ENCODE data around the gene PLA2G12B.
"Not testable (repeated sequence)": the region's sequence is repeated elsewhere in the genome, so short reads cannot be mapped to it uniquely, and the experiment has no call there.

The PLA2G12B gene

GRCh38 chr10:72954596-72955554, at the start of gene PLA2G12B:
Gene PLA2G12B (minus strand): TSS chr10:72954806. CDS start chr10:72954685, 121 bp downstream.
- peaks cover 0 to 2% of the 10 kb centered on the region in 2 donors for H3K27me3 ChIP-seq (ENCODE audit: control insufficient read depth in 1 of 2, insufficient read depth in 2 of 2, low read length in 2 of 2)
- no peak within 1 kb of the TSS for H3K4me3 ChIP-seq (ENCODE audit: low read length in 2 of 2)
- H3K4me1 ChIP-seq (ENCODE audit: control insufficient read depth, insufficient read depth, low read length) = no peaks in the 10 kb centered on the region
- no peak within 1 kb of the TSS for H3K9ac ChIP-seq (ENCODE audit: low read length in 2 of 2)
- H3K27ac ChIP-seq (ENCODE audit: low read length) = no peak within 1 kb of the TSS
- H3K36me3 ChIP-seq (ENCODE audit: control insufficient read depth in 2 of 2, insufficient read depth in 2 of 2, low read length in 2 of 2) = no peaks in the 10 kb centered on the region
- no peaks in the 10 kb centered on the region for H3K9me3 ChIP-seq (ENCODE audit: control insufficient read depth in 2 of 2, low read length in 2 of 2)

- H3K9ac ChIP-seq (ENCODE audit: low read length in 2 of 2) = no peak overlapping the region
- H3K27ac ChIP-seq (ENCODE audit: low read length) = no peak overlapping the region
- peaks cover 4 to 5% of the 10 kb centered on the region in 2 donors for H3K36me3 ChIP-seq (ENCODE audit: control insufficient read depth in 2 of 2, insufficient read depth in 2 of 2, low read length in 2 of 2)
Observed at GRCh38 chr10:73003822-73004221, 49.2 kb upstream of the PLA2G12B start.

DNA sequence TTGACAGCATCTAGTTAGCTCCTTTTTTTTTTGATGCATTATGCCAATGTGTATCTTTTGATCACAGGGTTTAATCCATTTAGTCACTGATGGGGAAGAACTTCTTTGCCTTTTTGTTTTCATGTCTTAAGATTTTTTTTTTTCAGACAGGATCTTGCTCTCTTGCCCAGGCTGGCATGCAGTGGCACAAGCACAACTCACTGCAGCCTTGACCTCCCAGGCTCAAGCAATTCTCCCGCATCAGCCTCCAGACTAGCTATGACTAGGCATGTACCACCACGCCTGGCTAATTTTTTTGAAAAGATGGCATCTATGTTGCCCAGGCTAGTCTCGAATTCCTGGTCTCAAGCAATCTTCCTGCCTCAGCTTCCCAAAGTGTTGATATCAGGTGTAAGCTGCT, 46.4 kb upstream of the PLA2G12B start:
- Histone ChIP-seq H3K9me3 (ENCODE audit: control insufficient read depth in 2 of 2, low read length in 2 of 2) (no peaks in the 10 kb centered on the region), H3K27ac (ENCODE audit: low read length) (no peak overlapping the region), H3K36me3 (ENCODE audit: control insufficient read depth in 2 of 2, insufficient read depth in 2 of 2, low read length in 2 of 2) (peaks cover 0 to 4% of the 10 kb centered on the region in 2 donors), H3K4me3 (ENCODE audit: low read length in 2 of 2) (no peak overlapping the region), H3K27me3 (ENCODE audit: control insufficient read depth in 1 of 2, insufficient read depth in 2 of 2, low read length in 2 of 2) (no peaks in the 10 kb centered on the region), H3K4me1 (ENCODE audit: control insufficient read depth, insufficient read depth, low read length) (no peaks in the 10 kb centered on the region), H3K9ac (ENCODE audit: low read length in 2 of 2) (no peak overlapping the region)

More at GRCh38 chr10:73003822-73004221, 49.2 kb upstream of the PLA2G12B start:
- Histone ChIP-seq H3K27me3 (ENCODE audit: control insufficient read depth in 1 of 2, insufficient read depth in 2 of 2, low read length in 2 of 2) (no peaks in the 10 kb centered on the region), H3K9me3 (ENCODE audit: control insufficient read depth in 2 of 2, low read length in 2 of 2) (no peaks in the 10 kb centered on the region), H3K4me3 (ENCODE audit: low read length in 2 of 2) (no peak overlapping the region), H3K4me1 (ENCODE audit: control insufficient read depth, insufficient read depth, low read length) (no peaks in the 10 kb centered on the region)

GRCh38 chr10:72997099-72997498, 42.5 kb upstream of the PLA2G12B start:
- Histone ChIP-seq H3K4me3 (ENCODE audit: low read length in 2 of 2) (no peak overlapping the region), H3K9ac (ENCODE audit: low read length in 2 of 2) (no peak overlapping the region), H3K27me3 (ENCODE audit: control insufficient read depth in 1 of 2, insufficient read depth in 2 of 2, low read length in 2 of 2) (no peaks in the 10 kb centered on the region), H3K27ac (ENCODE audit: low read length) (no peak overlapping the region), H3K4me1 (ENCODE audit: control insufficient read depth, insufficient read depth, low read length) (no peaks in the 10 kb centered on the region), H3K36me3 (ENCODE audit: control insufficient read depth in 2 of 2, insufficient read depth in 2 of 2, low read length in 2 of 2) (no peaks in the 10 kb centered on the region), H3K9me3 (ENCODE audit: control insufficient read depth in 2 of 2, low read length in 2 of 2) (no peaks in the 10 kb centered on the region)

GRCh38 chr10:72995459-72995858, 40.9 kb upstream of the PLA2G12B start:
- H3K4me3 ChIP-seq (ENCODE audit: low read length in 2 of 2); H3K36me3 ChIP-seq (ENCODE audit: control insufficient read depth in 2 of 2, insufficient read depth in 2 of 2, low read length in 2 of 2); H3K27ac ChIP-seq (ENCODE audit: low read length); H3K9ac ChIP-seq (ENCODE audit: low read length in 2 of 2); H3K4me1 ChIP-seq (ENCODE audit: control insufficient read depth, insufficient read depth, low read length); H3K27me3 ChIP-seq (ENCODE audit: control insufficient read depth in 1 of 2, insufficient read depth in 2 of 2, low read length in 2 of 2); H3K9me3 ChIP-seq (ENCODE audit: control insufficient read depth in 2 of 2, low read length in 2 of 2): not testable (repeated sequence)

DNA sequence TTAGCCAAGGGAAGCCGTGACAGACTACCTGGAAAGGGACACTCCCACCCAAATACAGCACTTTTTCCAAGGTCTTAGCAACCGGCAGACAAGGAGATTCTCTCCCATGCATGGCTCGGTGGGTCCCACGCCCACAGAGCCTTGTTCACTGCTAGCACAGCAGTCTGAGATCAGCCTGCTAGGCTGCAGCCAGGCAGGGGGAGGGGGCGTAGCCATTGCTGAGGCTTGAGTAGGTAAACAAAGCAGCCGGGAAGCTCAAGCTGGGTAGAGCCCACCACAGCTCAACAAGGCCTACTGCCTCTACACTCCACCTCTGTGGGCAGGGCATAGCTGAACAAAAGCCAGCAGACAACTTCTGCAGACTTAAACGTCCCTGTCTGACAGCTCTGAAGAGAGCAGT, 35.2 kb upstream of the PLA2G12B start:
- not testable (repeated sequence) for H3K4me1 ChIP-seq (ENCODE audit: control insufficient read depth, insufficient read depth, low read length); H3K36me3 ChIP-seq (ENCODE audit: control insufficient read depth in 2 of 2, insufficient read depth in 2 of 2, low read length in 2 of 2); H3K27ac ChIP-seq (ENCODE audit: low read length); H3K9me3 ChIP-seq (ENCODE audit: control insufficient read depth in 2 of 2, low read length in 2 of 2); H3K9ac ChIP-seq (ENCODE audit: low read length in 2 of 2); H3K4me3 ChIP-seq (ENCODE audit: low read length in 2 of 2); H3K27me3 ChIP-seq (ENCODE audit: control insufficient read depth in 1 of 2, insufficient read depth in 2 of 2, low read length in 2 of 2)

- not testable (repeated sequence) for H3K9me3 ChIP-seq (ENCODE audit: control insufficient read depth in 2 of 2, low read length in 2 of 2); H3K9ac ChIP-seq (ENCODE audit: low read length in 2 of 2); H3K27ac ChIP-seq (ENCODE audit: low read length); H3K4me1 ChIP-seq (ENCODE audit: control insufficient read depth, insufficient read depth, low read length); H3K36me3 ChIP-seq (ENCODE audit: control insufficient read depth in 2 of 2, insufficient read depth in 2 of 2, low read length in 2 of 2); H3K27me3 ChIP-seq (ENCODE audit: control insufficient read depth in 1 of 2, insufficient read depth in 2 of 2, low read length in 2 of 2); H3K4me3 ChIP-seq (ENCODE audit: low read length in 2 of 2)
Observed at GRCh38 chr10:72984618-72985017, 30.0 kb upstream of the PLA2G12B start.

GRCh38 chr10:72981882-72982529, 27.4 kb upstream of the PLA2G12B start:
- Histone ChIP-seq H3K27ac (ENCODE audit: low read length) (no peak overlapping the region), H3K27me3 (ENCODE audit: control insufficient read depth in 1 of 2, insufficient read depth in 2 of 2, low read length in 2 of 2) (peaks cover 0 to 3% of the 10 kb centered on the region in 2 donors), H3K36me3 (ENCODE audit: control insufficient read depth in 2 of 2, insufficient read depth in 2 of 2, low read length in 2 of 2) (no peaks in the 10 kb centered on the region), H3K9me3 (ENCODE audit: control insufficient read depth in 2 of 2, low read length in 2 of 2) (no peaks in the 10 kb centered on the region), H3K4me1 (ENCODE audit: control insufficient read depth, insufficient read depth, low read length) (no peaks in the 10 kb centered on the region), H3K9ac (ENCODE audit: low read length in 2 of 2) (no peak overlapping the region), H3K4me3 (ENCODE audit: low read length in 2 of 2) (no peak overlapping the region)

GRCh38 chr10:72981028-72981881, 26.6 kb upstream of the PLA2G12B start:
- no peaks in the 10 kb centered on the region for H3K9me3 ChIP-seq (ENCODE audit: control insufficient read depth in 2 of 2, low read length in 2 of 2)
- H3K4me3 ChIP-seq (ENCODE audit: low read length in 2 of 2) = no peak overlapping the region
- H3K27me3 ChIP-seq (ENCODE audit: control insufficient read depth in 1 of 2, insufficient read depth in 2 of 2, low read length in 2 of 2) = peaks cover 0 to 3% of the 10 kb centered on the region in 2 donors
- H3K27ac ChIP-seq (ENCODE audit: low read length) = no peak overlapping the region
- H3K9ac ChIP-seq (ENCODE audit: low read length in 2 of 2) = no peak overlapping the region
- H3K4me1 ChIP-seq (ENCODE audit: control insufficient read depth, insufficient read depth, low read length) = no peaks in the 10 kb centered on the region
- H3K36me3 ChIP-seq (ENCODE audit: control insufficient read depth in 2 of 2, insufficient read depth in 2 of 2, low read length in 2 of 2) = no peaks in the 10 kb centered on the region

GRCh38 chr10:72980348-72980747, 25.7 kb upstream of the PLA2G12B start:
- Histone ChIP-seq H3K4me1 (ENCODE audit: control insufficient read depth, insufficient read depth, low read length) (no peaks in the 10 kb centered on the region), H3K9ac (ENCODE audit: low read length in 2 of 2) (no peak overlapping the region), H3K36me3 (ENCODE audit: control insufficient read depth in 2 of 2, insufficient read depth in 2 of 2, low read length in 2 of 2) (no peaks in the 10 kb centered on the region), H3K9me3 (ENCODE audit: control insufficient read depth in 2 of 2, low read length in 2 of 2) (no peaks in the 10 kb centered on the region), H3K4me3 (ENCODE audit: low read length in 2 of 2) (no peak overlapping the region), H3K27ac (ENCODE audit: low read length) (no peak overlapping the region), H3K27me3 (ENCODE audit: control insufficient read depth in 1 of 2, insufficient read depth in 2 of 2, low read length in 2 of 2) (peaks cover 0 to 3% of the 10 kb centered on the region in 2 donors)
